Endodermal cell (in vitro differentiated cells): ENCODE data around the gene RNF220. TPM values are rescaled to one million over a fixed set of nuclear protein-coding genes. Genes with fewer than 3 reads are reported as not detected.

Experiments
- DNase-seq: peaks from one replicate; pipeline ENCODE4 v3.0.0-alpha.2; 2017
- H3K27ac ChIP-seq: 2 replicates; pipeline ENCODE4 v1.5.1; 2013; ENCODE audit warnings: mild to moderate bottlenecking, low read depth, low read length, moderate library complexity
- H3K27me3 ChIP-seq: 2 replicates; pipeline ENCODE4 v1.6.1; 2013; ENCODE audit warnings: mild to moderate bottlenecking, low read length, moderate library complexity; ENCODE audit not compliant: insufficient read depth, control insufficient read depth, poor library complexity, severe bottlenecking
- H3K36me3 ChIP-seq: 2 replicates; pipeline ENCODE4 v1.7.0; 2013; ENCODE audit warnings: mild to moderate bottlenecking, low read length, moderate library complexity; ENCODE audit not compliant: control insufficient read depth, insufficient read depth
- H3K4me1 ChIP-seq: one replicate; pipeline ENCODE4 v1.7.0; 2013; ENCODE audit warnings: low read length; ENCODE audit not compliant: control insufficient read depth, insufficient read depth
- H3K4me3 ChIP-seq: 2 replicates; pipeline ENCODE4 v1.5.1; 2013; ENCODE audit warnings: mild to moderate bottlenecking, low read length, moderate library complexity
- H3K9ac ChIP-seq: 2 replicates; pipeline ENCODE4 v1.6.1; 2013; ENCODE audit warnings: mild to moderate bottlenecking, low read length, moderate library complexity; ENCODE audit not compliant: poor library complexity, severe bottlenecking; ENCODE audit errors: extremely low read depth
- H3K9me3 ChIP-seq: 2 replicates; pipeline ENCODE4 v1.6.1; 2013; ENCODE audit warnings: mild to moderate bottlenecking, low read length, moderate library complexity; ENCODE audit not compliant: control insufficient read depth
- H3K27ac Mint-ChIP-seq: 2 replicates; pipeline ENCODE4 v1.8.0; 2020; ENCODE audit warnings: mixed read lengths
- H3K27me3 Mint-ChIP-seq: 2 replicates; pipeline ENCODE4 v1.8.0; 2021; ENCODE audit warnings: mild to moderate bottlenecking, mixed read lengths; ENCODE audit not compliant: insufficient read depth
- H3K36me3 Mint-ChIP-seq: 2 replicates; pipeline ENCODE4 v1.8.0; 2020; ENCODE audit warnings: low read depth, mixed read lengths
- H3K4me1 Mint-ChIP-seq: 2 replicates; pipeline ENCODE4 v1.8.0; 2020; ENCODE audit warnings: mixed read lengths
- H3K4me3 Mint-ChIP-seq: 2 replicates; pipeline ENCODE4 v1.8.0; 2020; ENCODE audit warnings: mild to moderate bottlenecking, moderate library complexity, mixed read lengths
- H3K9me3 Mint-ChIP-seq: 2 replicates; pipeline ENCODE4 v1.8.0; 2020; ENCODE audit warnings: mild to moderate bottlenecking, mixed read lengths
- WGBS, 2 experiments: methylation state at CpG; one replicate each; pipeline versions ENCODE4 v1.1.5 to v1.1.7; 2013; ENCODE audit warnings: missing lambda C conversion rate in 2 of 2, mixed read lengths in 1 of 2; ENCODE audit not compliant: insufficient coverage in 1 of 2, insufficient read length in 1 of 2; 5-methylcytosine and 5-hydroxymethylcytosine counted together
- total RNA-seq, 2 donors: library from RNA; stranded (reverse); fragmentation: NEBNext Ultra II Directional in 1 of 2; extraction: Animal tissue kit (Norgen Biotek cat#: 25700) in 1 of 2; gene quantifications; 2 replicates in 1 of 2; 3 replicates in 1 of 2; pipeline ENCODE4 v1.2.1, GENCODE V29; 2021
- TF ChIP-seq, protein P1 (sequence below): fragments of 200-600 bp; sonication (generic); conservative IDR thresholded peaks from 2 replicates; pipeline ENCODE4 v1.5.0; 2021; ENCODE audit warnings: antibody characterized with exemption, mild to moderate bottlenecking

The RNF220 gene
- total RNA-seq, 2 donors from 2014 or later: 94.6 to 95.5 TPM

DNA sequence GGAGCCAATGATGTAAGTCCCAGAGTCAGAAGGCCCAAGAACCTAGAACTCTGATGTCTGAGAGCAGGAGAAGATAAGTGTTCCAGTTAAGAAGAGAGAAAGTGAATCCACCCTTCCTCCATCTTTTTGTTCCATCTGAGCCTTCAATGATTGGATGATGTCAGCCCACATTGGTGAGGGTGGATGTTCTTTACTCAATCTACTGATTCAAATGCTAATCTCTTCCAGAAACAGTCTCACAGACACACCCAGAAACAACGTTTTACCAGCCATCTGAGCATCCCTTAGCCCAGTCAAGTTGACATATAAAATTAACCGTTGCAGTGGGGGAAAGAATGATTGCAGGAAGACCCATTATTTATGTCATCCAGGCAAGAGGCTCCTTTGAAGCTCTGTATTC, 16.5 kb upstream of the RNF220 start:
- H3K9ac ChIP-seq: no peak overlapping the region
- no peaks in the 10 kb centered on the region for H3K36me3 ChIP-seq
- no peaks in the 10 kb centered on the region for H3K27me3 ChIP-seq
- Mint-ChIP-seq H3K4me3 (no peak overlapping the region), H3K4me1 (peaks cover 3% of the 10 kb centered on the region), H3K36me3 (no peaks in the 10 kb centered on the region), H3K27me3 (no peaks in the 10 kb centered on the region), H3K9me3 (no peaks in the 10 kb centered on the region), H3K27ac (no peak overlapping the region)
- WGBS, 2 experiments: 72 to 90% methylated on average over 2 of the region's 2 CpGs
- H3K4me1 ChIP-seq: peaks cover 11% of the 10 kb centered on the region
- DNase-seq: no peak
- H3K9me3 ChIP-seq: no peaks in the 10 kb centered on the region
- TF ChIP-seq, protein P1, sequence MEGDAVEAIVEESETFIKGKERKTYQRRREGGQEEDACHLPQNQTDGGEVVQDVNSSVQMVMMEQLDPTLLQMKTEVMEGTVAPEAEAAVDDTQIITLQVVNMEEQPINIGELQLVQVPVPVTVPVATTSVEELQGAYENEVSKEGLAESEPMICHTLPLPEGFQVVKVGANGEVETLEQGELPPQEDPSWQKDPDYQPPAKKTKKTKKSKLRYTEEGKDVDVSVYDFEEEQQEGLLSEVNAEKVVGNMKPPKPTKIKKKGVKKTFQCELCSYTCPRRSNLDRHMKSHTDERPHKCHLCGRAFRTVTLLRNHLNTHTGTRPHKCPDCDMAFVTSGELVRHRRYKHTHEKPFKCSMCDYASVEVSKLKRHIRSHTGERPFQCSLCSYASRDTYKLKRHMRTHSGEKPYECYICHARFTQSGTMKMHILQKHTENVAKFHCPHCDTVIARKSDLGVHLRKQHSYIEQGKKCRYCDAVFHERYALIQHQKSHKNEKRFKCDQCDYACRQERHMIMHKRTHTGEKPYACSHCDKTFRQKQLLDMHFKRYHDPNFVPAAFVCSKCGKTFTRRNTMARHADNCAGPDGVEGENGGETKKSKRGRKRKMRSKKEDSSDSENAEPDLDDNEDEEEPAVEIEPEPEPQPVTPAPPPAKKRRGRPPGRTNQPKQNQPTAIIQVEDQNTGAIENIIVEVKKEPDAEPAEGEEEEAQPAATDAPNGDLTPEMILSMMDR: no peak
- no peak overlapping the region for H3K4me3 ChIP-seq
- no peak overlapping the region for H3K27ac ChIP-seq

DNA sequence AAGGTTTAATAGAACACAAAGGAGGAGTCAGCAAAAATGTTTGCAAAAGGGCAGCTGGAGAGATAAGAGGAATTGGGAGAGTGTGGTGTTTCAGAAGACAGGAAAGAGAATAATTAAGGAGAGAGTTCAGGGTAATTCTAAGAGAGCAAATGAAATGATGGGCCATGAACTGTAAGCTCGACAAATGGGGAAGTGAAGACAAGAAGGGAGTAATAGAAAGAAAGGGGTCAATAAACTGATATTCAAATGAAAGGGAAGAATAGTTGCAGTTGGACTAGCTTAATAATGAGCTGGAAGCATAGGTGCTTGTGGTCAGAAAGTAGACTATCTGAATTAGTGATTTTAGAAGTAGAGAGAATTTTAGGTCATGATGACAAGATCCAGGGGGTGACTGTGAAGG, 15.6 kb upstream of the RNF220 start:
- Histone ChIP-seq H3K9ac (no peak overlapping the region), H3K27me3 (no peaks in the 10 kb centered on the region), H3K36me3 (no peaks in the 10 kb centered on the region), H3K4me1 (peaks cover 11% of the 10 kb centered on the region), H3K27ac (no peak overlapping the region), H3K4me3 (no peak overlapping the region), H3K9me3 (no peaks in the 10 kb centered on the region)
- no peak overlapping the region for H3K27ac Mint-ChIP-seq
- no peak overlapping the region for H3K4me3 Mint-ChIP-seq
- no peak for DNase-seq
- TF ChIP-seq, protein P1: no peak
- peaks cover 5% of the 10 kb centered on the region for H3K4me1 Mint-ChIP-seq
- H3K36me3 Mint-ChIP-seq: no peaks in the 10 kb centered on the region
- H3K9me3 Mint-ChIP-seq: no peaks in the 10 kb centered on the region
- no peaks in the 10 kb centered on the region for H3K27me3 Mint-ChIP-seq
- WGBS, 2 experiments: 93 to 95% methylated on average over 1 of the region's 1 CpG

DNA sequence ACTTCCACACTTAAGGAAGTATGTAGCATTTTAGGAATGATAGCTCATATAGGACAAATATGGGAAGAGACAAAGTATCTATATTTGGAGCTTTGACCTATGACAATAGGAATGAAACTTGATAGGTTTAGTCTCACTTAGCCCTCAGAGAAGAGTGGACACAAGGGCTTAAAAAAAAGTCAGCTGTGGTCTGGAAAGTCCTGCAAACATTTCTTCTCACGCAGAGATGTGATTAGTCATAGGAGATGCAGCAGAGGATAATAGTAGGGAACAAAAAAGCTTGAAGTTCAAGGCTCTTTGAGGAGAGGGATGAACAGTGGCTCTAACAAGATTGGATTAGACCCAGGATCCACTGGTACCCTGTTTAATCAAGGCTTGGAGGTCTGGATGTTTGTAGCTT, 14.8 kb upstream of the RNF220 start:
- 43 to 84% methylated on average over 1 of the region's 1 CpG for WGBS, 2 experiments
- H3K27me3 ChIP-seq: no peaks in the 10 kb centered on the region
- H3K27ac Mint-ChIP-seq: no peak overlapping the region
- H3K9me3 ChIP-seq: no peaks in the 10 kb centered on the region
- H3K9ac ChIP-seq: no peak overlapping the region
- no peak for DNase-seq
- H3K4me3 ChIP-seq: no peak overlapping the region
- H3K27me3 Mint-ChIP-seq: no peaks in the 10 kb centered on the region
- H3K4me3 Mint-ChIP-seq: no peak overlapping the region
- H3K27ac ChIP-seq: no peak overlapping the region
- TF ChIP-seq, protein P1: no peak
- peaks cover 11% of the 10 kb centered on the region for H3K4me1 ChIP-seq
- H3K4me1 Mint-ChIP-seq: peaks cover 5% of the 10 kb centered on the region
- H3K9me3 Mint-ChIP-seq: no peaks in the 10 kb centered on the region
- no peaks in the 10 kb centered on the region for H3K36me3 ChIP-seq
- no peaks in the 10 kb centered on the region for H3K36me3 Mint-ChIP-seq
